ENCODE measurements around the gene GCGR.
"Not testable (repeated sequence)": the region's sequence is repeated elsewhere in the genome, so short reads cannot be mapped to it uniquely, and the experiment has no call there.

Gene GCGR

GRCh38 chr17:81834831-81835267 is 30.9 kb downstream of the GCGR start, which contains the start of gene PPP1R27:
Gene PPP1R27 (minus strand): TSS chr17:81835050. CDS start chr17:81834953, 97 bp downstream.
- peak within 1 kb of the TSS; percentile 98 for H3K27ac ChIP-seq
- TF ChIP-seq CTCF (conservative IDR thresholded peaks at IDR 0.05): no peak

- H3K27ac ChIP-seq: no peak overlapping the region
- TF ChIP-seq CTCF (conservative IDR thresholded peaks at IDR 0.05): no peak
These were observed 33.7 kb downstream of the GCGR start for GRCh38 chr17:81837641-81838040.

DNA sequence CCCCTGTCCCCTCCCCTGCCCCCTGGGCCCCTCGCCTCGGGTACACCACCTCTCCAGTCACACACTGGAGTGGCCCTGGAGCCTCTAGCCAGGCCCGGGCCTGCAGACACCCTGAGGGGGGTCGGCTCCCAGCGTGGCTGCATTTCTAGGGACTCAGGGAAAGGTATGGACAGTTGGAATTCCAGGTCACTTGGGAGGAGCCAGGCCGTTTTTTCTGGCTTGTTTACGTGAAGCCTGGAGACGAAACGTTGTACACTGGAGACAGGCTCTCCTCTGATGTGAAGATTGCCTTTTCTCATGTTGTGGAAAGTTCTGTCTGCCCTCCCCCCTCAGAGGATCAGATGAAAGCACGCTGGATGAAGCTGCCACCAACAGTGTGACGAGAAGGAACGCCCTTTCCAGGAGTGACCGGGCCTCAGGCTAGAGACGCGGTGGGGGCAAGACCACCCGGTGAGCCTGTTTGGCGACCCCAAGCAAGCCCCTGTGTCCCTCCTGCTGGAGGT is 34.9 kb downstream of the GCGR start:
- TF ChIP-seq CTCF (conservative IDR thresholded peaks at IDR 0.05): no peak

DNA sequence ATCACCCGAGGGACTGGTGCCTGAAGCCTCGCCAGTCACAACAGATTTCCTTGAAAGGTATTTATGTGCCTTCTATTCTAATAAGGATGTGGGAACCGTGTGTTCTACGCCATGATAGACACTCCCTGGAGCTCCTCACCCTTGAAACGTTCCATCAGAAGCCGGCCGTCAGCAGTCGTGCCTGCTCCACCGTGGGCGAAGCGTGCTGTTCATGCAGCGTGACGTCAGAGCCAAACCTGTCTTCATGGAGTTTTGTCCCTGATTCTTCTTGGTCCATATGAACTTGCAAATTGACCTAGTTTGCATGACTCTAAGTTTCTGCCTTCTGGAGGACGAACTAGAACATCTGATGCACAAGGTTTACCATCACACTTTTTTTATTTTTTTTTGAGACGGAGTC is 35.4 kb downstream of the GCGR start:
- no peak overlapping the region for H3K27ac ChIP-seq
- TF ChIP-seq CTCF (conservative IDR thresholded peaks at IDR 0.05): no peak

More for the DNA sequence above, 34.9 kb downstream of the GCGR start:
- H3K27ac ChIP-seq: no peak overlapping the region

DNA sequence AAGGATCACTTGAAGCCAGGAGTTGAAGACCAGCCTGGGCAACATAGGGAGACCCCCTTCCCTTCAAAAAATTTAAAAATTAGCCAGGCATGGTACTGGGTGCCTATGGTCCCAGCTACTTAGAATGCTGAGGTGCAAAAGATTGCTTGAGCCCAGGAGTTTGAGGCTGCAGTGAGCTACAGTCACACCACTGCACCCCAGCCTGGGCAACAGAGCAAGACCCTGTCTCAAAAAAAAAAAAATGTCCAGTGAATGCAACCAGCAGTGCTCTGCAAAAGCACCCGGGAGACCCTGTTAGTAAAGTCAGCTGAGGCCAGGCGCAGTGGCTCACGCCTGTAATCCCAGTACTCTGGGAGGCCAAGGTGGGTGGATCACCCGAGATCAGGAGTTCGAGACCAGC is 36.1 kb downstream of the GCGR start:
- not testable (repeated sequence) for H3K27ac ChIP-seq

DNA sequence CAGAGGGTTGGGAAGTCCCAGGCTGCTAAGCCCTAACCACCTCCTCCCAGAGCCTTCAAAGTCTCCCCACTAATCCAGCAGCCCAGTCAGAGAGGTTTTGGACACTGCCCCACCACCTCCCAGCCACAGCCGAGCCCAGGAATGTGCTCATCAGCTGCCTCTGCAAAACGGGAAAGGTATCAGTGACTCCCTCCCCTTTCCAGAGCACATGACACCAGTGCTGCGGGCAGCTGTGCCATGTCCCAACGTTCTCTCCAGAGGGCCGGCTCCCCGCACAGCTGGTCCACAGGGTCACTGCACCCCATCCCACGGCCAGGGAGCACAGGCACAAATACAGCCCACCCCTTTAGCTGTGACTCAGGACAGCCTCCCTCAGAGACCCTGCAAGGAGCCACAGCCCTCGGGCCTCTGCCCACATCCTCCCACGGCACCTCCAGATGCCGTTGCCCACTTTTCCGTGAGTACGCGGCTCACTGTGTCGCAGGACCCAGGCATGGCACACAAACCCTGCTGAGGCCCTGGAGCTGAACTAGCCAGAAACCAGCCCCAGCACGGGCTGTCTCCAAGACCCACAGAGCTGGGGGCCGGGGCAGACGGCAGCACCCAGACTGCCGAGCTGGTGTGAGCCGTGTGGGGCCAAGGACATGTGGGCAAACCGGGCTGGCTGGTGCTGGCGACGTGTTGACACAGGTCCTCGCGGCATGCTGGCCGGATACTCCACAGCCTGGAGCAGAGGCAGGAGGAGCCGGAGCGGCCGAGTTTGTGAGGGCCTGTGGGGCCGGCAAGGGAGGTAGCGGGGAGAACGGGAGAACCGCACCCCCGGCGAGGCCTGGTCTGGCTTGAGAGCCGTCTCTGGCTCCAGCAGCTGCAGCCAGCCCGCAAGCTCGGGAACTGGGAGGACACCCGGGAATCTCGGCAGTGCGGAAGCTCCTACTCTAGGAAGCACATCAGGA is 37.2 kb downstream of the GCGR start:
- peak overlapping the region; percentile 69 for H3K27ac ChIP-seq
- TF ChIP-seq CTCF (conservative IDR thresholded peaks at IDR 0.05): no peak

GRCh38 chr17:81841866-81842265 is 37.9 kb downstream of the GCGR start:
- H3K27ac ChIP-seq: peak overlapping the region; percentile 69
- TF ChIP-seq CTCF (conservative IDR thresholded peaks at IDR 0.05): no peak

DNA sequence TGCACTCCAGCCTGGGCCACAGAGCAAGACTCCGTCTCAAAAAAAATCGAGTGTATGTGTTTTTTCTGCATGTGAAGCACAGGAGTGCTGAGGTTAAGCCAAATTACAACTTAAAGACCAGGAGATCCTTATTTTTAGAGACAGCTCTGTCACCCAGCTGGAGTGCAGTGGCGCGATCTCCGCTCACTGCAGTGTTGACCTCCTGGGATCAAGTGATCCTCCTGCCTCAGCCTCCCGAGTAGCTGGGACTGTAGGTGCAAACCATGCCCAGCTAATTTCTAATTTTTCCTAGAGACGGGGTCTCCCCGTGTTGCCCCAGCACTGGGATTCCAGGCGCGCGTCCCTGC is 38.4 kb downstream of the GCGR start:
- no peak for TF ChIP-seq CTCF (conservative IDR thresholded peaks at IDR 0.05)
- H3K27ac ChIP-seq: peak overlapping the region; percentile 69; the same call in 1 of the 2 replicates
